Endodermal cell (in vitro differentiated cells): ENCODE data around the gene KCNN3. TPM values are rescaled to one million over a fixed set of nuclear protein-coding genes. Genes with fewer than 3 reads are reported as not detected.

Source experiments
- DNase-seq: peaks from one replicate; pipeline ENCODE4 v3.0.0-alpha.2; 2017
- H3K27ac ChIP-seq: 2 replicates; pipeline ENCODE4 v1.5.1; 2013; ENCODE audit warnings: mild to moderate bottlenecking, low read depth, low read length, moderate library complexity
- H3K27me3 ChIP-seq: 2 replicates; pipeline ENCODE4 v1.6.1; 2013; ENCODE audit warnings: mild to moderate bottlenecking, low read length, moderate library complexity; ENCODE audit not compliant: insufficient read depth, control insufficient read depth, poor library complexity, severe bottlenecking
- H3K36me3 ChIP-seq: 2 replicates; pipeline ENCODE4 v1.7.0; 2013; ENCODE audit warnings: mild to moderate bottlenecking, low read length, moderate library complexity; ENCODE audit not compliant: control insufficient read depth, insufficient read depth
- H3K4me1 ChIP-seq: one replicate; pipeline ENCODE4 v1.7.0; 2013; ENCODE audit warnings: low read length; ENCODE audit not compliant: control insufficient read depth, insufficient read depth
- H3K4me3 ChIP-seq: 2 replicates; pipeline ENCODE4 v1.5.1; 2013; ENCODE audit warnings: mild to moderate bottlenecking, low read length, moderate library complexity
- H3K9ac ChIP-seq: 2 replicates; pipeline ENCODE4 v1.6.1; 2013; ENCODE audit warnings: mild to moderate bottlenecking, low read length, moderate library complexity; ENCODE audit not compliant: poor library complexity, severe bottlenecking; ENCODE audit errors: extremely low read depth
- H3K9me3 ChIP-seq: 2 replicates; pipeline ENCODE4 v1.6.1; 2013; ENCODE audit warnings: mild to moderate bottlenecking, low read length, moderate library complexity; ENCODE audit not compliant: control insufficient read depth
- H3K27ac Mint-ChIP-seq: 2 replicates; pipeline ENCODE4 v1.8.0; 2020; ENCODE audit warnings: mixed read lengths
- H3K27me3 Mint-ChIP-seq: 2 replicates; pipeline ENCODE4 v1.8.0; 2021; ENCODE audit warnings: mild to moderate bottlenecking, mixed read lengths; ENCODE audit not compliant: insufficient read depth
- H3K36me3 Mint-ChIP-seq: 2 replicates; pipeline ENCODE4 v1.8.0; 2020; ENCODE audit warnings: low read depth, mixed read lengths
- H3K4me1 Mint-ChIP-seq: 2 replicates; pipeline ENCODE4 v1.8.0; 2020; ENCODE audit warnings: mixed read lengths
- H3K4me3 Mint-ChIP-seq: 2 replicates; pipeline ENCODE4 v1.8.0; 2020; ENCODE audit warnings: mild to moderate bottlenecking, moderate library complexity, mixed read lengths
- H3K9me3 Mint-ChIP-seq: 2 replicates; pipeline ENCODE4 v1.8.0; 2020; ENCODE audit warnings: mild to moderate bottlenecking, mixed read lengths
- WGBS, 2 experiments: methylation state at CpG; one replicate each; pipeline versions ENCODE4 v1.1.5 to v1.1.7; 2013; ENCODE audit warnings: missing lambda C conversion rate in 2 of 2, mixed read lengths in 1 of 2; ENCODE audit not compliant: insufficient coverage in 1 of 2, insufficient read length in 1 of 2; 5-methylcytosine and 5-hydroxymethylcytosine counted together
- total RNA-seq, 2 donors: library from RNA; stranded (reverse); fragmentation: NEBNext Ultra II Directional in 1 of 2; extraction: Animal tissue kit (Norgen Biotek cat#: 25700) in 1 of 2; gene quantifications; 2 replicates in 1 of 2; 3 replicates in 1 of 2; pipeline ENCODE4 v1.2.1, GENCODE V29; 2021
- TF ChIP-seq, protein P1 (sequence below): fragments of 200-600 bp; sonication (generic); conservative IDR thresholded peaks from 2 replicates; pipeline ENCODE4 v1.5.0; 2021; ENCODE audit warnings: antibody characterized with exemption, mild to moderate bottlenecking

Gene KCNN3
- total RNA-seq, 2 donors from 2014 or later: 0.57 to 0.75 TPM

DNA sequence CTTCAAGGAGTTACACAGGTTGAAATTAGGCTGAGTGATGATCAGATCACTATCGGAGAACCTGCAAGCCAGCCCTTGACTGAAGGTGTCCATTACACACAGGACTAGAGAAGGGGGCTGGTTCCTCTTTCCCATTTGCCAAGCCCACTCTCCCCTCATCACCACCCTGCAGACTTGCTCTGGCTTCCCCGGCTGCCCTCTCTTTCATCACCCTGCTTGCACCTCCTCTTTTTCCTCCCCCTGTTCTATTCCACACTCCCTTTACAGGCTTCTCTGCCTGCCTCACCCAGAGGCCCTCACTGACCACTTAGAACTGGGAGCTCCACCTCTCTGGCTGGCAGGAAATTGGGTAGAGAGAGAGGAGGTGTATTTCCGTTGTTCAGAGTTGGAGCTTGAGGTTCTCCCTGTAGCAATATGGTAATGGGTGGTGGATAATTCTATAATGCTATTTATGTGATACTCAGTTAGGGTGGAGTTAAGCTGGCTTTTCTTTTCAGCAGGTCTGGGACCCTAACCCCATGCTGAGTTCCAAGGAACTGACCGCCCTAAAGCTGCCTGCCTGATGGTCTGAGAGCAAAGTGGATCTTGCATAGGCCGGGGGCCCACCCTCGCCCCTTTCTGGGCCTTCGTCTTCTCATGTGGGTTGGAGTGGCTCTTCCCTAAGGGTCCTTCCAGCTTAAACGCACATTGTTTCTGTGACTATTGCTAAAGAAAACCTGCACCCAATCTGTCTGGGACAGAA is 150.3 kb downstream of the KCNN3 start:
- H3K36me3 Mint-ChIP-seq: no peaks in the 10 kb centered on the region
- Histone ChIP-seq H3K27ac (no peak overlapping the region), H3K27me3 (no peaks in the 10 kb centered on the region), H3K36me3 (no peaks in the 10 kb centered on the region), H3K4me1 (peaks cover 7% of the 10 kb centered on the region), H3K9me3 (no peaks in the 10 kb centered on the region), H3K9ac (no peak overlapping the region), H3K4me3 (no peak overlapping the region)
- TF ChIP-seq, protein P1, sequence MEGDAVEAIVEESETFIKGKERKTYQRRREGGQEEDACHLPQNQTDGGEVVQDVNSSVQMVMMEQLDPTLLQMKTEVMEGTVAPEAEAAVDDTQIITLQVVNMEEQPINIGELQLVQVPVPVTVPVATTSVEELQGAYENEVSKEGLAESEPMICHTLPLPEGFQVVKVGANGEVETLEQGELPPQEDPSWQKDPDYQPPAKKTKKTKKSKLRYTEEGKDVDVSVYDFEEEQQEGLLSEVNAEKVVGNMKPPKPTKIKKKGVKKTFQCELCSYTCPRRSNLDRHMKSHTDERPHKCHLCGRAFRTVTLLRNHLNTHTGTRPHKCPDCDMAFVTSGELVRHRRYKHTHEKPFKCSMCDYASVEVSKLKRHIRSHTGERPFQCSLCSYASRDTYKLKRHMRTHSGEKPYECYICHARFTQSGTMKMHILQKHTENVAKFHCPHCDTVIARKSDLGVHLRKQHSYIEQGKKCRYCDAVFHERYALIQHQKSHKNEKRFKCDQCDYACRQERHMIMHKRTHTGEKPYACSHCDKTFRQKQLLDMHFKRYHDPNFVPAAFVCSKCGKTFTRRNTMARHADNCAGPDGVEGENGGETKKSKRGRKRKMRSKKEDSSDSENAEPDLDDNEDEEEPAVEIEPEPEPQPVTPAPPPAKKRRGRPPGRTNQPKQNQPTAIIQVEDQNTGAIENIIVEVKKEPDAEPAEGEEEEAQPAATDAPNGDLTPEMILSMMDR: no peak
- H3K27me3 Mint-ChIP-seq: no peaks in the 10 kb centered on the region
- DNase-seq: no peak
- no peak overlapping the region for H3K4me3 Mint-ChIP-seq
- no peaks in the 10 kb centered on the region for H3K9me3 Mint-ChIP-seq
- peaks cover 12% of the 10 kb centered on the region for H3K4me1 Mint-ChIP-seq
- no peak overlapping the region for H3K27ac Mint-ChIP-seq
- WGBS, 2 experiments: 86 to 96% methylated on average over 5 to 8 of the region's 8 CpGs

DNA sequence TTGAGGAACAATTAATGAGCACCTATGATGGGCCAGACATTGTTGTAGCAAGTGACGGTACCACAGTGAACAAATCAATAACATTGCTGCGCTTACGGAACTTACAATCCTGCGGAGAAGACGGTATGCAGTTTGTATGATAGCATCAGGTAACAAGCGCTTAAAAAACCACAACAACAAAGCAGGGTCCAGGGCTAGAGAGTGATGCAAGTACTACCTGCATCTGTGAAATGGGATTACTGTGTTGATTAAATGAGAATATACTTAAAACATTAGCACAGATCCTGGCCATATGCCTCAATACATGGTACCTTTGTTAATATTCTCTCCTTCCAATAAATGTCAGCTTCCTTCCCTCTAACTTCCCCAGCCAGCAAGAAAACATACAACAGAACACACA is 151.5 kb downstream of the KCNN3 start:
- TF ChIP-seq, protein P1: no peak

DNA sequence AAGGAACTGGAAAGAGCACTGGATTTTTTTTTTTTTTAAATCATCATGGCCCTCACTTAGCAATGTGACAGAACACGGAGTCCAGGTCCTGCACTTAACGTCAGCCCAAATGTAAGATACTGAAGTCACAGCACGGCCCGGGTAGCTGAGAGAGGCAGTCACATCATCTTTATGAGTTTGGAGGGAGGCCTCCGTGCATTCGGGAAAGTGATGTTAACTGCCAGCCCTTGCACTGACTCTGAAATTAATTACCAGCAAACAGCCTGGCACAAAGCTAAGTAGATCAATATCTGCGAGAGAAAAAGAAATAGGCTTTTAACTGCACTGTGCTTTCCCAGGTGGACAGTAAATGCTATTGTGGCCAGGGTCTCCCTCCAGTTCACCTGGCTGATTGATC is 152.6 kb downstream of the KCNN3 start:
- TF ChIP-seq, protein P1: no peak
- Histone ChIP-seq H3K4me1 (peaks cover 7% of the 10 kb centered on the region), H3K9ac (no peak overlapping the region), H3K4me3 (no peak overlapping the region), H3K9me3 (no peaks in the 10 kb centered on the region), H3K27me3 (no peaks in the 10 kb centered on the region), H3K27ac (no peak overlapping the region), H3K36me3 (no peaks in the 10 kb centered on the region)
- no peak for DNase-seq
- H3K4me3 Mint-ChIP-seq: no peak overlapping the region
- no peaks in the 10 kb centered on the region for H3K27me3 Mint-ChIP-seq
- WGBS, 2 experiments: 87 to 94% methylated on average over 7 of the region's 7 CpGs
- H3K27ac Mint-ChIP-seq: no peak overlapping the region
- H3K4me1 Mint-ChIP-seq: peaks cover 12% of the 10 kb centered on the region
- no peaks in the 10 kb centered on the region for H3K36me3 Mint-ChIP-seq
- H3K9me3 Mint-ChIP-seq: no peaks in the 10 kb centered on the region

More for the DNA sequence above, 151.5 kb downstream of the KCNN3 start:
- Histone ChIP-seq H3K9ac (no peak overlapping the region), H3K4me1 (peaks cover 7% of the 10 kb centered on the region), H3K36me3 (no peaks in the 10 kb centered on the region), H3K27me3 (no peaks in the 10 kb centered on the region), H3K27ac (no peak overlapping the region), H3K9me3 (no peaks in the 10 kb centered on the region), H3K4me3 (no peak overlapping the region)
- DNase-seq: no peak
- no peak overlapping the region for H3K27ac Mint-ChIP-seq
- H3K9me3 Mint-ChIP-seq: no peaks in the 10 kb centered on the region
- WGBS, 2 experiments: 95 to 96% methylated on average over 6 of the region's 6 CpGs
- no peaks in the 10 kb centered on the region for H3K27me3 Mint-ChIP-seq
- H3K36me3 Mint-ChIP-seq: no peaks in the 10 kb centered on the region
- no peak overlapping the region for H3K4me3 Mint-ChIP-seq
- H3K4me1 Mint-ChIP-seq: peaks cover 12% of the 10 kb centered on the region
